ENCODE measurements around the gene TTLL13. TPM values are rescaled to one million over a fixed set of nuclear protein-coding genes. Genes with fewer than 3 reads are reported as not detected.
A peak's percentile ranks its signal among the peaks of the same experiment; 100 is the strongest.

TTLL13 gene
- total and polyA plus RNA-seq, 9 of the 15 experiments (the other 6 are each of a cell fraction or from before 2014, with no cell fraction given), result 0.05 to 0.24 (median 0.11) TPM; not detected in 1

GRCh38 chr15:90249203-90249863 lies at the start of gene TTLL13 (continued):
- TF ChIP-seq ZNF175 (CRISPR knock-in tag; IDR thresholded peaks at IDR 0.05; ENCODE audit: low read depth) (no peak), RAD51 (IDR thresholded peaks at IDR 0.05; ENCODE audit: borderline replicate concordance, low read depth) (no peak), ZNF224 (CRISPR knock-in tag; IDR thresholded peaks at IDR 0.05) (no peak), ZNF696 (CRISPR knock-in tag; conservative IDR thresholded peaks at IDR 0.05) (no peak), TBL1XR1 (IDR thresholded peaks at IDR 0.05; ENCODE audit: low read length in 2 of 2) (no peak), ZFPM2 (CRISPR knock-in tag; IDR thresholded peaks at IDR 0.05) (no peak), TARDBP (IDR thresholded peaks at IDR 0.05) (no peak), TBP (optimal IDR thresholded peaks at IDR 0.05; ENCODE audit: low read depth, low read length) (no peak), PHTF2 (CRISPR knock-in tag; IDR thresholded peaks at IDR 0.05) (no peak), ZC3H8 (IDR thresholded peaks at IDR 0.05) (no peak), ZSCAN32 (CRISPR knock-in tag; IDR thresholded peaks at IDR 0.05) (no peak), ZNF143 (CRISPR knock-in tag; IDR thresholded peaks at IDR 0.05) (no peak), ZNF184 (CRISPR knock-in tag; IDR thresholded peaks at IDR 0.05) (no peak), MTA3 (IDR thresholded peaks at IDR 0.05; ENCODE audit: borderline replicate concordance) (peak; percentile 51; the same call in 1 of the 2 replicates), BRCA1 (IDR thresholded peaks at IDR 0.05) (no peak), BRCA1 (CRISPR knock-in tag; IDR thresholded peaks at IDR 0.05) (no peak), SMAD3 (CRISPR knock-in tag; conservative IDR thresholded peaks at IDR 0.05) (no peak), E2F3 (CRISPR knock-in tag; IDR thresholded peaks at IDR 0.05) (no peak), MAFG (tag; conservative IDR thresholded peaks at IDR 0.05) (no peak), ETV5 (CRISPR knock-in tag; IDR thresholded peaks at IDR 0.05; ENCODE audit: low read depth) (peak; percentile 45; the same call in 1 of the 2 replicates), ZNF785 (CRISPR knock-in tag; IDR thresholded peaks at IDR 0.05) (no peak)
- TF ChIP-seq, protein P1, sequence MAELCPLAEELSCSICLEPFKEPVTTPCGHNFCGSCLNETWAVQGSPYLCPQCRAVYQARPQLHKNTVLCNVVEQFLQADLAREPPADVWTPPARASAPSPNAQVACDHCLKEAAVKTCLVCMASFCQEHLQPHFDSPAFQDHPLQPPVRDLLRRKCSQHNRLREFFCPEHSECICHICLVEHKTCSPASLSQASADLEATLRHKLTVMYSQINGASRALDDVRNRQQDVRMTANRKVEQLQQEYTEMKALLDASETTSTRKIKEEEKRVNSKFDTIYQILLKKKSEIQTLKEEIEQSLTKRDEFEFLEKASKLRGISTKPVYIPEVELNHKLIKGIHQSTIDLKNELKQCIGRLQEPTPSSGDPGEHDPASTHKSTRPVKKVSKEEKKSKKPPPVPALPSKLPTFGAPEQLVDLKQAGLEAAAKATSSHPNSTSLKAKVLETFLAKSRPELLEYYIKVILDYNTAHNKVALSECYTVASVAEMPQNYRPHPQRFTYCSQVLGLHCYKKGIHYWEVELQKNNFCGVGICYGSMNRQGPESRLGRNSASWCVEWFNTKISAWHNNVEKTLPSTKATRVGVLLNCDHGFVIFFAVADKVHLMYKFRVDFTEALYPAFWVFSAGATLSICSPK (IDR thresholded peaks at IDR 0.05; ENCODE audit: borderline replicate concordance), result no peak
- TF ChIP-seq, protein P2, sequence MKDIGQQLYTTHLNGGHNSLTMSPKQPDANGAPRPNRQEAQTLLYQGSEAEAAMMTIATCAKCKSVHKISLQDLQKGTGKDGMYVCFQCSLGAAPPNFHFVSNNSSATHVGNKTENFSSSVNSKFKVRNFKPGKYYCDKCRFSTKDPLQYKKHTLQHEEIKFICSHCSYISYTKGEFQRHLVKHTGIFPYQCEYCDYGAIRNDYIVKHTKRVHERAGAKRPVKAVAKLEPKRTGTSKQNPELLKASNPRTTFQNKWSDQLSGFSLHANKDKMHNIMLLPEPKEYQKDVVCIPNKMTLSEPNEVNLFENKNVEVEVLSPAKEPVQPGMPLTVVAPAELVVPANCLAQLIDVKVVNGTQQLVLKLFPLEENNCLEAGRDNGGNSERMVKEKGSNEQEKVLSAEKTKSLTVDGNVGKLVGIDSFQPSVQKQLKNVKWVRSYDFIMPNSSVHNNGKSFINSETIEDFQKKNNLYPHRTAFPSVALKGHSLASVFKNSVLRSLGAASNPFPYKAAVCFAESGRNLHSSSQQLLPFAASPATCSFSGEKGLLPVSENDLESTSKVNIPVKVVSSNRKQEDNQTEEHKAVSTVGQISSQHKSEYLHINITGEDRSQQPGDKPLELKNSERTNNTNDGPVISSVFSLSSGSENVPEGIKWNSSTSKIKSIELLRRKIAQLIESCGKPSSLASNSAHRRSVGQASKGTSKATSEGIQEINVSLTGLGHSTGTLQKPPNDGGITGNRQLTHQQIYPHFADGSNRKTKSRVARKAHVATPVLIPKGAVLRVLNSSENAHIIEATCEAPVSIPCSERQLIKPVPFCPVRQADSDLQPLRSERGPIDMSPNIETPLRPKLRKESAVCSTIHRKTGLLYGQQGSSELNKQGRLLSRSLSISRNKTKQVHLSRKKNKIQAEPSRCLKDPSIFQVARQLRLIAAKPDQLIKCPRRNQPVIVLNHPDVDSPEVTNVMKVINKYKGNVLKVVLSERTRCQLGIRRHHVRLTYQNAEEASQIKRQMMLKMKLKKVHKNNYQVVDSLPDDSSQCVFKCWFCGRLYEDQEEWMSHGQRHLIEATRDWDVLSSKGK (CRISPR knock-in tag; IDR thresholded peaks at IDR 0.05), result no peak
- TF ChIP-seq, protein P3, sequence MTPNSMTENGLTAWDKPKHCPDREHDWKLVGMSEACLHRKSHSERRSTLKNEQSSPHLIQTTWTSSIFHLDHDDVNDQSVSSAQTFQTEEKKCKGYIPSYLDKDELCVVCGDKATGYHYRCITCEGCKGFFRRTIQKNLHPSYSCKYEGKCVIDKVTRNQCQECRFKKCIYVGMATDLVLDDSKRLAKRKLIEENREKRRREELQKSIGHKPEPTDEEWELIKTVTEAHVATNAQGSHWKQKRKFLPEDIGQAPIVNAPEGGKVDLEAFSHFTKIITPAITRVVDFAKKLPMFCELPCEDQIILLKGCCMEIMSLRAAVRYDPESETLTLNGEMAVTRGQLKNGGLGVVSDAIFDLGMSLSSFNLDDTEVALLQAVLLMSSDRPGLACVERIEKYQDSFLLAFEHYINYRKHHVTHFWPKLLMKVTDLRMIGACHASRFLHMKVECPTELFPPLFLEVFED (CRISPR knock-in tag; conservative IDR thresholded peaks at IDR 0.05), result no peak
- TF ChIP-seq, protein P4, sequence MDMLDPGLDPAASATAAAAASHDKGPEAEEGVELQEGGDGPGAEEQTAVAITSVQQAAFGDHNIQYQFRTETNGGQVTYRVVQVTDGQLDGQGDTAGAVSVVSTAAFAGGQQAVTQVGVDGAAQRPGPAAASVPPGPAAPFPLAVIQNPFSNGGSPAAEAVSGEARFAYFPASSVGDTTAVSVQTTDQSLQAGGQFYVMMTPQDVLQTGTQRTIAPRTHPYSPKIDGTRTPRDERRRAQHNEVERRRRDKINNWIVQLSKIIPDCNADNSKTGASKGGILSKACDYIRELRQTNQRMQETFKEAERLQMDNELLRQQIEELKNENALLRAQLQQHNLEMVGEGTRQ (CRISPR knock-in tag; IDR thresholded peaks at IDR 0.05), result no peak

Data from K562 (cell line).